Thymus (tissue), 11 donors: ENCODE measurements around the gene CASP12. TPM values are rescaled to one million over a fixed set of nuclear protein-coding genes. Genes with fewer than 3 reads are reported as not detected.
A peak's percentile ranks its signal among the peaks of the same experiment; 100 is the strongest.

Experiments
- DNase-seq, 9 donors: peaks; one replicate each; pipeline ENCODE4 v3.0.0-alpha.2; 2013; ENCODE audit warnings: low spot score in 9 of 9, low read depth in 6 of 9, missing footprints in 1 of 9
- H3K27ac ChIP-seq, 2 donors: one replicate each; pipeline ENCODE4 v1.5.1; 2013; ENCODE audit warnings: control low read depth in 1 of 2, low read depth in 1 of 2, low read length in 1 of 2, mild to moderate bottlenecking in 1 of 2, moderate library complexity in 1 of 2
- H3K27me3 ChIP-seq, 2 donors: one replicate each; pipeline ENCODE4 v1.5.1; 2013; ENCODE audit warnings: low read length in 1 of 2; ENCODE audit not compliant: control insufficient read depth in 2 of 2, insufficient read depth in 1 of 2
- H3K36me3 ChIP-seq, 2 donors: one replicate each; pipeline ENCODE4 v1.5.1; 2013; ENCODE audit warnings: low read length in 1 of 2, mild to moderate bottlenecking in 1 of 2, moderate library complexity in 1 of 2; ENCODE audit not compliant: control insufficient read depth in 2 of 2, insufficient read depth in 2 of 2
- H3K4me1 ChIP-seq, 2 donors: one replicate each; pipeline ENCODE4 v1.5.1; 2013; ENCODE audit warnings: low read length in 2 of 2; ENCODE audit not compliant: control insufficient read depth in 2 of 2, insufficient read depth in 2 of 2
- H3K4me3 ChIP-seq, 2 donors: one replicate each; pipeline ENCODE4 v1.5.1; 2013; ENCODE audit warnings: low read length in 2 of 2, control low read depth in 1 of 2, mild to moderate bottlenecking in 1 of 2
- H3K9me3 ChIP-seq, 2 donors: one replicate each; pipeline ENCODE4 v1.5.1; 2013; ENCODE audit warnings: low read length in 1 of 2, mild to moderate bottlenecking in 1 of 2; ENCODE audit not compliant: control insufficient read depth in 2 of 2, insufficient read depth in 1 of 2
- WGBS: extraction: QIAGEN DNeasy Blood & Tissue Kit; methylation state at CpG from one replicate; pipeline ENCODE4 v1.1.7; 2013; 5-methylcytosine and 5-hydroxymethylcytosine counted together
- polyA plus RNA-seq: library from polyadenylated mRNA; stranded (reverse); fragments of 200-250 nt; gene quantifications from one replicate; pipeline ENCODE4 v1.2.3, GENCODE V29; 2013
- total RNA-seq: library from RNA; stranded (reverse); fragments of 120-200 nt; gene quantifications from one replicate; pipeline ENCODE4 v1.2.4, GENCODE V29; 2013
- donor health status: healthy.

Gene CASP12
- total and polyA plus RNA-seq, 2 donors, result 0.05 to 0.18 TPM

DNA sequence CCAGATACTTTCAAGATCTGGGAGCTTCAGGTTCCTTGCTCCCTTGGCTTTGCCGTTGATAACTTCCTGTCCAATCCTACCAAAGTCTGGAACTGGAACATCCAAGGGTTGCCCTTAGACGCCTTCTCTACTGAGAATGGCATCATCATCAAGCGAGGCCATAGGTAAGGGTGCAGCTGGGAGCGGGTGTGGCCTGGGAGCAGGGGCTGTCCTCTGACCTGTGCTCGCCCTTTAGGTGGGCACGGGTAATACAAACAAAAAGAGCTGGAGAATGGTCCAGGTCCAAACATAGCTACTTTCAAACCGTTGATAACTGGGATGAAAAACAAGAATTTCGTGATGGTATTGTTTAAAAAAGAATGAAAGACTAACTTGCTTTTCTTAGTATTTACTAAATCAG lies 25.0 kb downstream of the CASP12 start:
- no peak for DNase-seq
- WGBS, result 83% methylated on average over 8 of the region's 8 CpGs

GRCh38 chr11:104872393-104872792 lies 25.9 kb downstream of the CASP12 start:
- no peak overlapping the region for H3K4me3 ChIP-seq
- no peaks in the 10 kb centered on the region for H3K36me3 ChIP-seq
- no peaks in the 10 kb centered on the region for H3K27me3 ChIP-seq
- no peak overlapping the region for H3K27ac ChIP-seq
- 95% methylated on average over 3 of the region's 3 CpGs for WGBS
- H3K4me1 ChIP-seq, result no peaks in the 10 kb centered on the region
- no peak for DNase-seq
- no peaks in the 10 kb centered on the region for H3K9me3 ChIP-seq

More for the DNA sequence above, 25.0 kb downstream of the CASP12 start:
- Histone ChIP-seq H3K36me3 (no peaks in the 10 kb centered on the region), H3K4me1 (no peaks in the 10 kb centered on the region), H3K4me3 (no peak overlapping the region), H3K27ac (no peak overlapping the region), H3K9me3 (no peaks in the 10 kb centered on the region), H3K27me3 (no peaks in the 10 kb centered on the region)

GRCh38 chr11:104870910-104871309 lies 27.4 kb downstream of the CASP12 start:
- Histone ChIP-seq H3K27me3 (no peaks in the 10 kb centered on the region), H3K27ac (no peak overlapping the region), H3K9me3 (no peaks in the 10 kb centered on the region), H3K36me3 (no peaks in the 10 kb centered on the region), H3K4me1 (no peaks in the 10 kb centered on the region), H3K4me3 (no peak overlapping the region)
- no peak for DNase-seq

GRCh38 chr11:104866815-104867214 lies 31.4 kb downstream of the CASP12 start:
- H3K4me1 ChIP-seq, result no peaks in the 10 kb centered on the region
- H3K27ac ChIP-seq, result no peak overlapping the region
- H3K9me3 ChIP-seq, result no peaks in the 10 kb centered on the region
- H3K27me3 ChIP-seq, result no peaks in the 10 kb centered on the region
- no peak for DNase-seq
- 90% methylated on average over 2 of the region's 2 CpGs for WGBS
- H3K36me3 ChIP-seq, result no peaks in the 10 kb centered on the region
- H3K4me3 ChIP-seq, result no peak overlapping the region

DNA sequence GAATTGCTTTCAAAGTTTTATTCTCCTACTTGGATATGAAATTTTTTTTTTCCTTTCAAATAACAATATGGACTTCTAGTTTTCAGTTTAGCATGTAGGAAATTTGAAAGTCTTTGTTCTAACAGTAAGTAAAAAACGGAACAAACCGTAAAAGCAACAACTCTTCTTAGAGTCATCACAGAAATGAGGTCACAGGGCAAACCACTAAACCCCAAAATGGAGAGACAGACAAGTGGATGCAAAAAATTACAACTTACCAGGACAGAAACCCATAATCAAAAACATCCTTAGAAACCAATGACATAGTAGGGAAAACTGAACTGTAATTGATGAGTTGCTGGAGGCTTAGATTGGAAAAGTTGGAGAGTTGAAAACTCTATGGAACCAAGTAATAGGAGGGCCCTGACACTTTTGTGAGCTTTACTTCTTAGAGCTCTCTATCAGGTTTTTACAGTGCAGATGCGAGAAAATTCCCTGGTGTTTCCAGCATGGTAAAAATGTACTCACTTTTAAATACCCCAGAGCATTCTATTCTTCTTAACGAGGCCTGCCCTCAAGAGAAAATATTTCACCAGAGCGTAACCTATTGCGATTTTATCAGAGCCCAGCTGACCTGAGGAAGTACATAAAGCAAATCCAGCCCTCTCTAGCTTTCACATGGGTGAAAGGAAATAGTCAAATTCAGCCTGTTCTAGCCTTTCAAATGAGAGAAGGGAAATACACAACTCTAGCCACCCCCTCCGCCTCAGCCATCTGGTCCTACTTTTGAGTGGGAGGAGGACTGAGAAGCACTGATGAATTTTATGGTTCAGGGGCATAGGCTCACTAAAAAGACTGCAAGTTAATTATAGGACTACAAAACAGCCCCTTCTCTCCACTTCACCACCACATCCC lies 39.1 kb downstream of the CASP12 start:
- Histone ChIP-seq H3K9me3 (no peaks in the 10 kb centered on the region), H3K4me3 (no peak overlapping the region), H3K27ac (peak overlapping the region in 1 of 2 donors; percentile 83), H3K27me3 (no peaks in the 10 kb centered on the region), H3K36me3 (no peaks in the 10 kb centered on the region), H3K4me1 (peaks cover 0 to 7% of the 10 kb centered on the region in 2 donors)
- peak in 3 of 9 donors; percentile 8 to 51 (median 16) for DNase-seq
- WGBS, result 91% methylated on average over 7 of the region's 7 CpGs

GRCh38 chr11:104856607-104857006 lies 41.7 kb downstream of the CASP12 start:
- Histone ChIP-seq H3K4me3 (no peak overlapping the region), H3K27ac (no peak overlapping the region), H3K27me3 (no peaks in the 10 kb centered on the region), H3K9me3 (no peaks in the 10 kb centered on the region), H3K36me3 (no peaks in the 10 kb centered on the region), H3K4me1 (peaks cover 0 to 7% of the 10 kb centered on the region in 2 donors)
- no peak for DNase-seq

DNA sequence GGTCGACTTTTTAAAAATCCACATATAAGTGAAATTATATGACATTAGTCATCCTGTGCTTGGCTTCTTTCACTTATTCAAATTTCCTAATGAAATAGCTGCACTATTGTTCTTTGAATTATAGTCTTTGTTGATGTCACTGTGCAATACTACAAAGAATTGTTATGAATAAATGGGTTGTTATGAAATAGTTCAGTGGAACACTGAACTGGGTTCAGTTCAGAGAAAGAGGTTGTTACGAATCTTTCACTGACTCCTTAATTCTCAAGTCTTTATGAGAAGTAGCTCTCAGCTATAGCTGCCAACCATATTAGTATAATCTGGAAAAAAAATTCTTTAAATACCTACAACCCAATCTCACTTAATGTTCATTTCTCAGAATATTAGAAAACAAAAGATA lies 42.3 kb downstream of the CASP12 start:
- Histone ChIP-seq H3K27ac (no peak overlapping the region), H3K4me3 (no peak overlapping the region), H3K9me3 (no peaks in the 10 kb centered on the region), H3K36me3 (no peaks in the 10 kb centered on the region), H3K27me3 (no peaks in the 10 kb centered on the region), H3K4me1 (peaks cover 0 to 7% of the 10 kb centered on the region in 2 donors)
- 93% methylated on average over 2 of the region's 2 CpGs for WGBS
- DNase-seq, result no peak

DNA sequence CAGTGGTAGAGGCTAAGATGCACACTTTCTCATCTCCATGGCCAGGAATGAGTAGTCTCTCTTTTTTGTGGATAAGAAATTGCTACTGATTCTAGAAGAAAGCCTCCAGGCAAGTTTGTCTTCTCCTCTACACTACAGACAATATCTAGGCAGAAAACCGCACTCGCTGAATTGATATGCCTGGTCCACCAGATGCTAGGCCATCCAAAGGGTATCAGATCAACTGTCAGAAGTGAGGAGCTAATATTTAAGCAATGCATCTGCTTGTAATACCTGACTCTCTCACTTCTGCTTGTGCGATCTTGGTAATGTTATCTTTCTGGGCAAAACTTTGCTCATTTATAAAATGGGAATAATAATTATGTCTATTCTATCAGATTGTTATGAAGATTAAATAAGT lies 45.0 kb downstream of the CASP12 start:
- DNase-seq, result no peak
- Histone ChIP-seq H3K27me3 (no peaks in the 10 kb centered on the region), H3K36me3 (no peaks in the 10 kb centered on the region), H3K4me1 (no peaks in the 10 kb centered on the region), H3K4me3 (no peak overlapping the region), H3K9me3 (no peaks in the 10 kb centered on the region), H3K27ac (no peak overlapping the region)
- WGBS, result 98% methylated on average over 3 of the region's 3 CpGs

DNA sequence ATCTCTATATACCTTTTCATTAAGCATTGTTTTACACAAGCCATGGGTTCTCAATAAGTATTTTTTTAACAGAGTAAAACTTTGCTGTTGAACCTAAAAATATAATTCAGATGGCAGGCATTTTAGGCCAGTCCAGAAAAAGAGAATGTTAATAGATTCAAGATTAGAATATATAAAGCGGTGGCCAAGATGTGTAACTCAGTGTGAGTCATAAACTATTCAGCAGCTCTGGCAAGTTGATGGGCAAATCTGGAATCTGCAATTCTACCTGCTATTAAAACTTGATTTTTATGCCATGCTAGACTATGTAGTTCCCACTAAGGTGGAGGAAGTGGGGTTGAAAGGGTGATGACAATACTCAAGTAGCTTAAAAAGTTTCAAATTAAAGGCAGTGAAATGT lies 45.4 kb downstream of the CASP12 start:
- Histone ChIP-seq H3K27ac (no peak overlapping the region), H3K36me3 (no peaks in the 10 kb centered on the region), H3K4me3 (no peak overlapping the region), H3K4me1 (no peaks in the 10 kb centered on the region), H3K27me3 (no peaks in the 10 kb centered on the region), H3K9me3 (no peaks in the 10 kb centered on the region)
- no peak for DNase-seq
- 99% methylated on average over 1 of the region's 1 CpG for WGBS
